Activated naive CD4-positive, alpha-beta T cell treated with anti-CD3 and anti-CD28 coated beads, Interleukin-2, amount 50 U/mL, for 16 hours (primary cell): ENCODE measurements around the gene XIST.
"Not testable (repeated sequence)": the region's sequence is repeated elsewhere in the genome, so short reads cannot be mapped to it uniquely, and the experiment has no call there.

Experiments used
- DNase-seq: peaks from one replicate; pipeline ENCODE4 v3.0.0-alpha.2; 2020

Gene XIST

DNA sequence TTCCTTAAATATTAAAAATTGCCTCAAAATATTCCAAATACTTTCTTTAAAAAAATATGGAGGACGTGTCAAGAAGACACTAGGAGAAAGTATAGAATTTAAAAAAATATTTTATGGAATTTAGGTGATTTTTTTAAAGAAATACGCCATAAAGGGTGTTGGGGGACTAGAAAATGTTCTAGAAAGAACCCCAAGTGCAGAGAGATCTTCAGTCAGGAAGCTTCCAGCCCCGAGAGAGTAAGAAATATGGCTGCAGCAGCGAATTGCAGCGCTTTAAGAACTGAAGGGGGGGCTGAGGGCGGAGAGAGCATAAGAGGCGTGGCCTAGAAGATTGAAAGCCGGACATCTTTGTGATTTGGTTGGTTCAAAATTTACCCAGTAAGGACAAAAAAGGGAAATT is at the start of gene XIST:
XIST (minus strand) TSS at position 248 of the 400 bp plus-strand sequence.
- no peak for DNase-seq

DNA sequence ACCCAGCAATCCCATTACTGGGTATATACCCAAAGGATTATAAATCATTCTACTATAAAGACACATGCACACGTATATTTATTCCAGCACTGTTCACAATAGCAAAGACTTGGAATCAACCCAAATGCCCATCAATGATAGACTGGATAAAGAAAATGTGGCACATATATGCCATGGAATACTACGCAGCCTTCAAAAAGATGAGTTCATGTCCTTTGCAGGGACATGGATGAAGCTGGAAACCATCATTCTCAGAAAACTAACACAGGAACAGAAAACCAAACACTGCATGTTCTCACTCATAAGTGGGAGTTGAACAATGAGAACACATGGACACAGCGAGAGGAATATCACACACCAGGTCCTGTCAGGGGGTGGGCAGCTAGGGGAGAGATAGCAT is 45.8 kb upstream of the XIST start:
- not testable (repeated sequence) for DNase-seq

- not testable (repeated sequence) for DNase-seq
Observed at GRCh38 chrX:73892515-73893090, 40.1 kb upstream of the XIST start.

DNA sequence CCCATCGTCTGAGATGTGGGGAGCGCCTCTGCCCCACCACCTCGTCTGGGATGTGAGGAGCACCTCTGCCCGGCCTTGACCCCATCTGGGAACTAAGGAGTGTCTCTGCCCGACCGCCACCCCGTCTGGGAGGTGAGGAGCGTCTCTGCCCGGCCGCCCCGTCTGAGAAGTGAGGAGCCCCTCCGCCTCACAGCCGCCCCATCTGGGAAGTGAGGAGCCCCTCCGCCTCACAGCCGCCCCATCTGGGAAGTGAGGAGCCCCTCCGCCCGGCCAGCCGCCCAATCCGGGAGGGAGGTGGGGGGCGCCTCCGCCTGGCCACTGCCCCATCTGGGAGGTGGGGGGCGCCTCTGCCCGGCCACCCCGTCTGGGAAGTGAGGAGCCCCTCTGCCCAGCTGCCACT is 29.7 kb upstream of the XIST start:
- DNase-seq, result not testable (repeated sequence)

- DNase-seq, result no peak
Observed at GRCh38 chrX:73877687-73878086, 25.2 kb upstream of the XIST start.

DNA sequence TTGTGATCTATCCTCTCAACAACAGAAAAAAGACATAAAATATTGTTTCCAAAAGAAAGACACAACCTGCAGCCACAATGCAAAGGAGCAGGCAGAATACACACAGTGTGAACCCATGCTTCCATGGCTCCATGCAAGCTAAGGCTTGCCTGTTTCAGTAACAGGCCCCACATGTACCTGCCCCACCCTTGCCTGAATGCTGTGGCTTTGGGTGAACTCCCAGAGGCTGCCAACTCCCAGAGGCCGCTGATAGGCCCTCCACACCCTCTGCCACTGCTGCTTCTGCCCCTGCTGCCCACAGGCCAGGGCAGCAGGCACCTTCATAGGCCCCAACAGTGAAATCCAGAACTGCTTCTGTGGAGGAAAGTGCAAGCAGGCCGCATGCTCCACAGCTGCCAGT is 24.4 kb upstream of the XIST start:
- no peak for DNase-seq

- no peak for DNase-seq
Observed at GRCh38 chrX:73868916-73869315, 16.4 kb upstream of the XIST start.

GRCh38 chrX:73867144-73867543 is 14.6 kb upstream of the XIST start:
- DNase-seq, result no peak

- no peak for DNase-seq
Observed at GRCh38 chrX:73863852-73864251, 11.3 kb upstream of the XIST start.

GRCh38 chrX:73863268-73863667 is 10.8 kb upstream of the XIST start:
- no peak for DNase-seq

DNA sequence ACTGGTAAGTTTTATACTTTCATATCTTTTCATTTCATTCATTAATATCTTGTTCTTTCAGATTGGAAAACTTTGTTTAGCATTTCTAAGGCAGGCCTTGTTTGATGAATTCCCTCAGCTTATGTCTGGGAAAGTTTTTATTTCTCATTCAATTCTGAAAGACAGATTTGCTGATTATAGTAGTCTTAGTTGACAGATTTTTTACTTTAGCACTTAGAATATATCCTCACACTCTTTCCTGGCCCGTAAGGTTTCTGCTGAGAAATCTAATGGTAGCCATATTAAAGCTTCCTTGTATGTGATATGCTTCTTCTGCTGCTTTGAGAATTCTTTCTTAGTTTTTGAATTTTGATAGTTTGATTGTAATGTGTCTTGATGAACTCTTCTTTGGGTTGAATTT is 7.1 kb upstream of the XIST start:
- no peak for DNase-seq

DNA sequence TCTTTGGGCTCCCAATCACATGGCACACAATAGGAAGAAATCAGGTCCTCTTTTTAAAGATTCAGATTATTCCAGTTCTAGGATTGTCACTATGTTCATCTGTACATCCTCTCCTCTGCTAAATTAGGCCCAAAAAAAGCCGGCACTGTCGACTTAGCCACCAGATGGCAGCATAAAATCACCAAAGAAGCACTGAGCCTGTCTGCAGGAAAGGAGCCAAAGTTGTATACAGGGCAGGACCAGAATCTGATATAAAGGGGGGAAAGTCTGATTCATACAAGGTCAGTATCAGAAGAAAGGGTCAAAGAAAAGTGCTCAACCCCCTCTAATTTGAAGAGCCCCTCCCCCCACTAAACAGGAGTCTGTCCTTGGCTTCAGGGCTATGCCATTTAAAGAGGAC is 3.0 kb upstream of the XIST start:
- peak; percentile 48 for DNase-seq

DNA sequence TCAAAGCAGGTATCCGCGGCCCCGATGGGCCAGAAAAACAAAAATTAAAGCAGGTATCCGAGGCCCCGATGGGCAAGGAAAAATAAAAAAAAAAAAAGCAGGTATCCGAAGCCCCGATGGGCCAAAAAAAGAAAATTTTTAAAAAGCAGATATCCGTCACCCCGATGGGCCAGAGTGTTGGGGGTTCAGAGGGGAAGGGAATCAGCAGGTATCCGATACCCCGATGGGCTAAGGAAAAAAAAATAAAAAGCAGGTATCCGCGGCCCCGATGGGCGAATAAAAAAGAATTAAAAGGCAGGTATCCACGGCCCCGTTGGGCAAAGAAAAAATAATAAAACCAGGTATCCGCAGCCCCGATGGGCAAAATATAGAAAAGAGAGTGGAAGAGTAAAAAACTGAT is 492 bp downstream of the XIST start:
- DNase-seq, result no peak

DNA sequence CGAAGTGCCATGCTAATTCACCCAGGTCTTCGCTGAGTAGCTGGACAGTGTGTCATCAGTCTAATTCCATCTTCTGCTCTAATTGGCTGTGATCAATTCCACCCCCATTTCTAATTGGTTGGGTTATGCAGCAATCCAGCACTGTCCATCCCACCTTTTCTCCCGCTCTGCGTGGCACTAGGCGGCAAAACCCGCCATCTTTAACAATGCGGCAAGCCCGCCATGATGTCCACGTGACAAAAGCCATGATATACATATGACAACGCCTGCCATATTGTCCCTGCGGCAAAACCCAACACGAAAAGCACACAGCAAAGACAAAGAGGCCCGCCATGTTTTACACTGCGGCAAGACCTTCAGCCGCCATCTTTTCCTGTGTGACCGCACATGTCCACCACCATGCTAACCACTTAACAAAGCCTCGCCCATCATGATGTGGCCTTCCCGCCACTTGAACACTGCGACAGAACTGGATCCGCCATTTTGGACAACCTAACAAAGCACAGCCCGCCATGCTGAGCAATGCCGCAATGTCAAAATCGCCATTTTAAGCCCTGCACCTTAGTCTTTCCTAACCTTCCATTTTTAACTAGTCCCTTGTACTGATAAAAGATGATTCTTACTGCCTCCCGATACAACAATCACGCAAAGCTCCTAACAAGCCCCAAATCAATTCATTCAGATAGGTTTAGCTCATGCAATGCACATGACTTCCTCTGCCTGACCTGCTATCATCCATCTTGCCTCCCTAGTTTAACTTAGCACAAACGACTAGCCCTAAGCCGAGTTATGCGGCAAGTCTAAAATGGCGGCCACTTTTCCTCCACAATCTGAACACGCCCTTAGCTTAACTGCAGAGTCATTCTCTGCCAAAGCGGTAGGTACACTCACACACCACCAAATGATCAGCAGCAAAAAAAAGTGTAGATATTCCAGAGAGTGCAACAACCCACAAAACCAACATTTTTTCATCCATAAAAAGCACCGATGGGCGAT is 1.2 kb downstream of the XIST start:
- no peak for DNase-seq

DNA sequence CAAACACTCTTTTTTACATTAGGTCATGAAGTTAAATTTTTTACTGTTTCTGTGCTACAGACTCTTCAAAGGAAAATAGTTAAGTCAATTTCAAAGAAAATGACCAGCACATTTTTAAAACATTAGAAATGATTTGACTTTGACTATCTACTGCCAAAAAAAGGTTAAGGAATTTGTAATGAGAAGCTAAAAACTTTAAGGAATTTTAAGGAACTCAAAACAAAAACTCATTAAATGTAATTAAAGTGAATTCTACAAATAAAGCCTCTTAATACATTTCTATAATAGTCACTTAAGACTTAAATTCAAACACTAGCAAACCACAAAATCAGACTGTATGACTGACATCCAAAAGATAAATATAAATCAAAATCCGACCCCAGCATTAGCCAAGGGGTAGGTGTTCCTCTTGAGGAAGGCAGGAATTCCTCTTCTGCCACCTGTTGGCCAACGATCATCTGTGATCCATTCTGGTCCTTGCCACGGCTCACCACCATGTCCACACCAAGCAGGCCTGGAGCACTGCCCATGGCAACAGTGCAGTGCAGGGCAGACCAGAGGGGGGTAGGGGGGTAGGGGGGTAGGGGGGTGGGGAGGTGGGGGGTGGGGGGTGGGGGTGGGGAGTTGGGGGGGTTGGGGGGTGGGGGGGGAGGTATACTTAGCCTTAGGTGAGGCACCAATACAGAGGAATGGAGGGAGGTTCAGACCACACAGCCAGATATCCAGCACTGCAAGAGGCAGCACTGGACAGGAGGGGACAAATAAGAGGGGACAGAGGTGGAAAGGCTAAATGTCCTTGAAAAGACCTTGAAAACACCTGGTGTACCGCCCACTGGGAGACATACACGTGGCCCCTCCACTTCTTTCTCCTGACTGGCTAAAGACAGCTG is 2.1 kb downstream of the XIST start:
- no peak for DNase-seq

DNA sequence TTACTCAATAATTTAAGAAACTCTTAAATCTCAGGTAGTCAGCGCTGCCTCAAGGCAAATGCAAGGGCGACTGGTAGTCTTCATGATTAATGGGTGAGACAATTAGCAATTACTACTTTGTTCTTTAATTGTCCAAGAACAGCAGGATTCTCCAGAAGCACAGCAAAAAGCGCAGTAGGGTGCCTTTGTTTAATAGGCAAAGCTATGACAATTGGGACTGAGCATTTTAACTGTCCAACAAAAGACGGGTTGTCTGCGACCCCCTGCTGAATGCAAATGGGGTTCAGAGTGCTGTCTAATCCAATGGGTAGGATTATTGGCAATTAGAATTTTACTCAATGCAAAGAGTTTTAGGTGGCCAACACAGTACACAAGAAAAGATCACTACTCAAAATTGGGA is 3.4 kb downstream of the XIST start:
- no peak for DNase-seq

GRCh38 chrX:73847991-73848390 is 4.5 kb downstream of the XIST start:
- DNase-seq, result no peak

GRCh38 chrX:73847100-73847499 is 5.4 kb downstream of the XIST start:
- no peak for DNase-seq

- no peak for DNase-seq
Observed at GRCh38 chrX:73842541-73843234, 9.8 kb downstream of the XIST start.

DNA sequence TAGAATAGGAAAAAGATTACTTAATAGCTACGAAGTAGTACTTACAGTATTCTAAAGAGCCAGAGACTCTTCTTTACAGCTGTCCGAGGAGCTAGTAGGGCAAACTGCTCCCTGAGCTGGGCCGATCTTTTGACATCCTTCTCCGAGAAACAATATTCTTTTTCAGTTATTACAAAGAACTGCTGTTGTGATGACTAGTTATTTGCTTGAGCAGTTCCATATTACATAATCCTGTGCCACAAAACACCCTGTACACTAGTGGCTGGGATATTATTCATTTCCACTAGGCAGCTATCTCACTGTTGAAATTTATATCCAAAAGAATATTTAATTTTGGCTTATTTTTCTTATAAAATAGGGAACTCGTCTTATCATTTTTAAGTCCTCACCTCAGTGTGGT is 11.2 kb downstream of the XIST start:
- no peak for DNase-seq

GRCh38 chrX:73840120-73840924 is 12.2 kb downstream of the XIST start:
- no peak for DNase-seq

DNA sequence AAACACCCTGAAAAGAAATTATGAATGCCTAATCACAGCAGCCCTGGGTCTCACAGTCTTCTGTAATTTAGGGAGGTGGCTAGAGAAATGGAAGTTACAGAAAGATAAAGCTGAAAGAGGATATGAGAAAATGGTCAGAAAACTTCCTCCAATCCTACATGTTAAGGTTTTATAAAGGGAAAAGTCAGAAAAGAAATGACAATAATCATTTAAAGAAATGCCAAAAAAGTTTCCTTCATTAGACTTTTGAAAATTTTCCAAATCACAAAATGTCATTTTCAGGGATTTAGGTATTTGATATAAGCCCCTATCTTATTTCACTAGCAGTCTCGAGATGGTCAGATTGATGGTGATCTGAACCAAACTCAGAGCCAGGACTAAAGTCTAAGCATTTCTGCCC is 13.4 kb downstream of the XIST start:
- no peak for DNase-seq
